Endothelial cell of umbilical vein (primary cell): ENCODE data around the gene KANK2. TPM values are rescaled to one million over a fixed set of nuclear protein-coding genes. Genes with fewer than 3 reads are reported as not detected.

Source experiments
- BruUV-seq: library from RNA; stranded (reverse); fragments of 400-500 nt; replicated peaks from 2 replicates; lab custom pipeline; 2021; lab: Mats Ljungman, UMichigan
- CTCF ChIA-PET: fragments of 300-600, 350-600 bp; sonication (Branson Sonifier 250); formaldehyde crosslinking; loops from one replicate; lab custom pipeline; 2021; ENCODE audit warnings: antibody characterized with exemption, inconsistent platforms; lab: Charles Lee
- POLR2A ChIA-PET: fragments of 300-600, 350-600 bp; sonication (Branson Sonifier 250); formaldehyde crosslinking; loops from one replicate; lab custom pipeline; 2021; ENCODE audit warnings: antibody characterized with exemption, inconsistent platforms; lab: Charles Lee
- DNase-seq: peaks from one replicate; pipeline ENCODE4 v3.0.0-alpha.2; 2011; ENCODE audit warnings: low read depth, low spot score
- FAIRE-seq: peaks from 2 replicates; lab custom pipeline; 2011; peaks lifted over from hg19 to GRCh38; lab: Jason Lieb, UNC
- H2AFZ ChIP-seq: 2 replicates; pipeline ENCODE4 v1.6.0; 2012; ENCODE audit warnings: low read depth, low read length, control low read depth, inconsistent platforms
- H3K27ac ChIP-seq: 2 replicates; pipeline ENCODE4 v1.5.1; 2011; ENCODE audit warnings: low read depth, mild to moderate bottlenecking, control low read depth, low read length, moderate library complexity; ENCODE audit not compliant: insufficient read depth
- H3K27me3 ChIP-seq, 2 experiments: 2 replicates each; pipeline versions ENCODE4 v1.6.0 to v1.6.1; 2011; ENCODE audit warnings: low read length in 2 of 2, mixed read lengths in 1 of 2; ENCODE audit not compliant: control insufficient read depth in 2 of 2, insufficient read depth in 2 of 2
- H3K36me3 ChIP-seq, 2 experiments: 2 replicates in 1 of 2; 3 replicates in 1 of 2; pipeline ENCODE4 v1.5.1; 2011; ENCODE audit warnings: low read length in 2 of 2, mild to moderate bottlenecking in 1 of 2, moderate library complexity in 1 of 2; ENCODE audit not compliant: control insufficient read depth in 2 of 2, insufficient read depth in 2 of 2; ENCODE audit errors: extremely low read depth in 1 of 2
- H3K4me1 ChIP-seq: 3 replicates; pipeline ENCODE4 v1.5.1; 2011; ENCODE audit warnings: mild to moderate bottlenecking, low read length; ENCODE audit not compliant: control insufficient read depth, insufficient read depth; ENCODE audit errors: extremely low read depth
- H3K4me2 ChIP-seq: 2 replicates; pipeline ENCODE4 v1.6.1; 2011; ENCODE audit warnings: low read length, control low read depth, mixed read lengths; ENCODE audit not compliant: insufficient read depth
- H3K4me3 ChIP-seq, 3 experiments: fragments of 200-600 bp in 1 of 3; sonication (generic), shearing (Covaris generic) in 1 of 3; replicated peaks in 1 of 3; 2 replicates each; pipeline ENCODE4 v1.5.1; 2011 to 2016; ENCODE audit warnings: control low read depth in 3 of 3, low read length in 3 of 3, mild to moderate bottlenecking in 2 of 3, inconsistent platforms in 1 of 3, low read depth in 1 of 3, moderate library complexity in 1 of 3; ENCODE audit not compliant: insufficient read depth in 1 of 3
- H3K79me2 ChIP-seq: 2 replicates; pipeline ENCODE4 v1.6.0; 2012; ENCODE audit warnings: low read length, inconsistent platforms; ENCODE audit not compliant: control insufficient read depth, insufficient read depth
- H3K9ac ChIP-seq: replicated peaks from 2 replicates; pipeline ENCODE3; 2011; ENCODE audit warnings: low read length, control low read depth; ENCODE audit not compliant: insufficient read depth; ENCODE audit errors: extremely low read depth
- H3K9me1 ChIP-seq: replicated peaks from 3 replicates; pipeline ENCODE4 v1.6.0; 2011; ENCODE audit warnings: mild to moderate bottlenecking, low read length; ENCODE audit not compliant: control insufficient read depth, insufficient read depth; ENCODE audit errors: extremely low read depth
- H3K9me3 ChIP-seq: replicated peaks from 2 replicates; pipeline ENCODE4 v1.5.1; 2012; ENCODE audit warnings: low read length, inconsistent platforms; ENCODE audit not compliant: control insufficient read depth, insufficient read depth
- H4K20me1 ChIP-seq: replicated peaks from 2 replicates; pipeline ENCODE3; 2011; ENCODE audit warnings: mild to moderate bottlenecking, low read length; ENCODE audit not compliant: control insufficient read depth, insufficient read depth; ENCODE audit errors: extremely low read depth
- CTCF ChIP-seq, 2 donors: IDR thresholded peaks; 1 replicate in 1 of 2; 2 replicates in 1 of 2; pipeline ENCODE4 v1.5.1; 2011; ENCODE audit warnings: low read length in 2 of 2, mild to moderate bottlenecking in 2 of 2, moderate library complexity in 2 of 2, control low read depth in 1 of 2, inconsistent platforms in 1 of 2, low read depth in 1 of 2; ENCODE audit not compliant: insufficient read depth in 1 of 2; ENCODE audit errors: extremely low read depth in 1 of 2
- FOS ChIP-seq: IDR thresholded peaks from 2 replicates; pipeline ENCODE4 v1.6.1; 2011; ENCODE audit warnings: mild to moderate bottlenecking, low read length, moderate library complexity, borderline replicate concordance; ENCODE audit not compliant: insufficient read depth
- GATA2 ChIP-seq: IDR thresholded peaks from 2 replicates; pipeline ENCODE4 v1.7.0; 2011; ENCODE audit warnings: low read depth, mild to moderate bottlenecking, moderate library complexity, mixed read lengths, low read length; ENCODE audit not compliant: insufficient read length, insufficient read depth
- JUN ChIP-seq: IDR thresholded peaks from 2 replicates; pipeline ENCODE4 v1.6.1; 2011; ENCODE audit warnings: borderline replicate concordance, low read depth; ENCODE audit not compliant: insufficient read length, insufficient read depth
- MYC ChIP-seq: IDR thresholded peaks from one replicate; pipeline ENCODE4 v1.6.1; 2011; ENCODE audit warnings: mild to moderate bottlenecking, low read depth, low read length
- POLR2A ChIP-seq: IDR thresholded peaks from 2 replicates; pipeline ENCODE4 v1.6.1; 2012; ENCODE audit warnings: low read depth, mild to moderate bottlenecking, control low read depth, low read length
- POLR2AphosphoS5 ChIP-seq: IDR thresholded peaks from 2 replicates; pipeline ENCODE4 v1.6.1; 2012; ENCODE audit warnings: low read depth, mild to moderate bottlenecking, control low read depth, low read length, moderate library complexity; ENCODE audit not compliant: insufficient read depth
- dilution Hi-C: fragments of 300-500 bp; cut with MboI; formaldehyde crosslinking; loops from one replicate; pipeline ENCODE4 v1.15.0; 2019; ENCODE audit warnings: low sequenced_read_pairs; ENCODE audit not compliant: extremely low pct_ligation_motif_present
- intact Hi-C: fragments of 100-400 bp; cut with micrococcal nuclease; formaldehyde crosslinking; loops from one replicate; pipeline ENCODE4 v1.10.0; 2022
- polyA plus RNA-seq, 4 experiments: library from polyadenylated mRNA; depleted of rRNA in 3 of 4; stranded (reverse) in 3 of 4; unstranded in 1 of 4; fragments of >200 nt; gene quantifications; 2 replicates each; pipeline versions ENCODE4 v1.2.1 to v1.2.3, GENCODE V29; 2011 to 2012; ENCODE audit warnings: missing spikeins in 1 of 4
- total RNA-seq: library from RNA; stranded (reverse); gene quantifications from 2 replicates; pipeline ENCODE4 v1.2.3, GENCODE V29; 2021

The KANK2 gene
- total and polyA plus RNA-seq, 2 donors (not counting 3 experiments of a cell fraction or from before 2014, with no cell fraction given): 41.7 to 77.9 TPM

GRCh38 chr19:11155373-11156120 is 41.8 kb downstream of the KANK2 start, which contains the start of gene SPC24:
Gene SPC24, minus strand, starts transcription at chr19:11155782. Its CDS starts 6 bp downstream, at chr19:11155776.
- Histone ChIP-seq H3K79me2 (peaks cover 41% of the 10 kb centered on the region), H3K9ac (peak within 1 kb of the TSS; percentile 77), H3K27me3 (no peaks in the 10 kb centered on the region), H3K4me3 (peak within 1 kb of the TSS; percentile 73 to 97 (median 94)), H3K36me3 (no peaks in the 10 kb centered on the region), H3K4me2 (peak within 1 kb of the TSS; percentile 60), H3K4me1 (peaks cover 28% of the 10 kb centered on the region), H3K9me1 (no peaks in the 10 kb centered on the region), H3K9me3 (no peaks in the 10 kb centered on the region), H2AFZ (peak within 1 kb of the TSS; percentile 84), H4K20me1 (no peaks in the 10 kb centered on the region), H3K27ac (peak within 1 kb of the TSS; percentile 75)
- FAIRE-seq (peak; percentile 98), DNase-seq (peak; percentile 99)
- POLR2A ChIA-PET: interaction anchor here (0.6 to 1.5 kb wide), 3 partner anchors 13 to 33 kb away, joined by 3 to 4 read pairs (median 3); no protein-coding TSS in a partner anchor
- intact Hi-C loops (loop anchor here (1.0 to 2.0 kb wide), 3 partner anchors 12 to 17 kb away; no protein-coding TSS in a partner anchor), dilution Hi-C loops (no loop called here)
- TF ChIP-seq POLR2AphosphoS5 (peak; percentile 81), GATA2 (no peak), JUN (no peak), CTCF (IDR thresholded peaks at IDR 0.05; ENCODE audit: extremely low read depth in 1 of 2, insufficient read depth in 1 of 2, low read depth in 1 of 2, low read length in 2 of 2) (no peak), FOS (no peak), POLR2A (peak; percentile 55), MYC (no peak)
- no TSS peak for BruUV-seq
- CTCF ChIA-PET: interaction anchor here (0.8 to 1.3 kb wide), 6 partner anchors 9 to 29 kb away, joined by 3 to 4 read pairs (median 3); no protein-coding TSS in a partner anchor
